Adrenal gland (tissue), 12 donors: ENCODE data around the gene SCRN1. TPM values are rescaled to one million over a fixed set of nuclear protein-coding genes. Genes with fewer than 3 reads are reported as not detected.

Experiments
- DNase-seq, 7 donors: peaks; one replicate each; pipeline ENCODE4 v3.0.0-alpha.2; 2019 to 2020
- H3K27ac ChIP-seq, 5 donors: fragments of 200-600 bp; sonication (generic) in 4 of 5; 1 replicate in 3 of 5; 2 replicates in 2 of 5; pipeline versions ENCODE4 v1.5.1 to v1.8.0; 2016 to 2020; ENCODE audit warnings: mild to moderate bottlenecking in 1 of 5
- H3K27me3 ChIP-seq: fragments of 200-600 bp; 2 replicates; pipeline ENCODE4 v1.8.0; 2021
- H3K36me3 ChIP-seq, 2 donors: fragments of 200-600 bp; replicated peaks in 1 of 2; 1 replicate in 1 of 2; 2 replicates in 1 of 2; pipeline versions ENCODE4 v1.5.1 to v1.8.0; 2018 to 2022
- H3K4me1 ChIP-seq, 2 donors: fragments of 200-600 bp; replicated peaks in 1 of 2; 1 replicate in 1 of 2; 2 replicates in 1 of 2; pipeline versions ENCODE4 v1.5.1 to v1.8.0; 2018 to 2021
- H3K4me3 ChIP-seq, 4 donors: fragments of 200-600 bp; sonication (generic) in 3 of 4; one replicate each; pipeline ENCODE4 v1.5.1; 2016 to 2018
- H3K9me3 ChIP-seq, 3 donors: fragments of 200-600 bp; sonication (generic) in 1 of 3; replicated peaks in 1 of 3; 1 replicate in 2 of 3; 2 replicates in 1 of 3; pipeline versions ENCODE4 v1.5.1 to v1.8.0; 2016 to 2021
- CTCF ChIP-seq, 6 experiments: fragments of 450-650 bp in 4 of 6; fragments of 200-600 bp in 2 of 6; sonication (generic) in 1 of 6; IDR thresholded peaks; 1 replicate in 5 of 6; 2 replicates in 1 of 6; pipeline versions ENCODE4 v1.5.1 to v1.8.0; 2016 to 2021; ENCODE audit warnings: antibody characterized with exemption in 6 of 6, mild to moderate bottlenecking in 2 of 6, moderate library complexity in 1 of 6
- POLR2A ChIP-seq, 2 donors: fragments of 450-650 bp; IDR thresholded peaks; one replicate each; pipeline ENCODE4 v1.6.1; 2017; ENCODE audit warnings: antibody characterized with exemption in 2 of 2, mild to moderate bottlenecking in 2 of 2, moderate library complexity in 1 of 2
- WGBS, 4 donors: extraction: QIAGEN DNeasy Blood & Tissue Kit in 2 of 4; methylation state at CpG; one replicate each; pipeline versions ENCODE4 v1.1.5 to v1.1.7; 2013 to 2017; 5-methylcytosine and 5-hydroxymethylcytosine counted together
- intact Hi-C, 2 donors: fragments of 100-400 bp; cut with DNase I; formaldehyde crosslinking; loops; one replicate each; pipeline versions ENCODE4 v1.14.1 to v1.15.0; 2022 to 2023
- polyA plus RNA-seq, 3 donors: library from polyadenylated mRNA; stranded (reverse); fragments of 200-250 nt in 2 of 3; fragments of 350-450 nt in 1 of 3; fragmentation: Illumina TruSeq in 1 of 3; extraction: RNeasy Lipid Tissue Mini Kit (QIAGEN cat#74804) in 1 of 3; gene quantifications; one replicate each; pipeline ENCODE4 v1.2.3, GENCODE V29; 2013 to 2014
- total RNA-seq, 9 donors: library from RNA; depleted of rRNA in 4 of 9; stranded (reverse); fragments of >200 nt in 4 of 9; fragments of 120-200 nt in 1 of 9; fragmentation: NEBNext Ultra II Directional in 1 of 9; extraction: Animal tissue kit (Norgen Biotek cat#: 25700) in 1 of 9; gene quantifications; one replicate each; pipeline versions ENCODE4 v1.1.0 to v1.2.4, GENCODE V29; 2013 to 2023
- donor health status: healthy with polysubstance abuse.
- donor health status: Bipolar disorder and iron deficiency.
- donor health status: DM: yes; HTN: yes; CAD: no.
- donor health status: DM: no; HTN: no; CAD: no.
- donor health status: DM: no; HTN: no; CAD: no.
- donor health status: DM: yes; HTN: yes; CAD: no.

Gene SCRN1
- total and polyA plus RNA-seq, 12 donors, result 8.2 to 75.9 (median 50.2) TPM

GRCh38 chr7:29980151-29980550 is 9.4 kb downstream of the SCRN1 start:
- no peak overlapping the region for H3K27ac ChIP-seq
- no peak overlapping the region for H3K4me3 ChIP-seq
- TF ChIP-seq CTCF (IDR thresholded peaks at IDR 0.05) (no peak), POLR2A (IDR thresholded peaks at IDR 0.05) (no peak)
- intact Hi-C loops, result no loop called here
- H3K36me3 ChIP-seq, result no peaks in the 10 kb centered on the region
- H3K9me3 ChIP-seq, result no peaks in the 10 kb centered on the region
- no peaks in the 10 kb centered on the region for H3K27me3 ChIP-seq
- H3K4me1 ChIP-seq, result peaks cover 0 to 13% of the 10 kb centered on the region in 2 donors
- DNase-seq, result no peak

GRCh38 chr7:29977886-29978651 is 11.5 kb downstream of the SCRN1 start:
- H3K4me3 ChIP-seq, result no peak overlapping the region
- TF ChIP-seq CTCF (IDR thresholded peaks at IDR 0.05), result no peak
- TF ChIP-seq POLR2A (IDR thresholded peaks at IDR 0.05), result no peak
- H3K27ac ChIP-seq, result no peak overlapping the region
- DNase-seq, result no peak
- WGBS, 4 donors, result 90 to 94% (median 93%) methylated on average over 8 of the region's 8 CpGs
- H3K27me3 ChIP-seq, result no peaks in the 10 kb centered on the region
- no peaks in the 10 kb centered on the region for H3K9me3 ChIP-seq
- intact Hi-C loops, result no loop called here
- H3K4me1 ChIP-seq, result peaks cover 0 to 14% of the 10 kb centered on the region in 2 donors
- no peaks in the 10 kb centered on the region for H3K36me3 ChIP-seq

- no peak for TF ChIP-seq CTCF (IDR thresholded peaks at IDR 0.05)
- no peak for TF ChIP-seq POLR2A (IDR thresholded peaks at IDR 0.05)
- no peaks in the 10 kb centered on the region for H3K9me3 ChIP-seq
- peaks cover 0 to 21% of the 10 kb centered on the region in 2 donors for H3K4me1 ChIP-seq
- no peaks in the 10 kb centered on the region for H3K27me3 ChIP-seq
- H3K27ac ChIP-seq, result peak overlapping the region in 2 of 5 donors; percentile 10 to 21
- H3K36me3 ChIP-seq, result no peaks in the 10 kb centered on the region
- peak in 6 of 7 donors; percentile 27 to 75 (median 44) for DNase-seq
- no peak overlapping the region for H3K4me3 ChIP-seq
- 60 to 82% (median 71%) methylated on average over 6 of the region's 6 CpGs for WGBS, 4 donors
- intact Hi-C loops, result no loop called here
These were observed 12.8 kb downstream of the SCRN1 start for GRCh38 chr7:29976673-29977415.

- no peak for DNase-seq
- Histone ChIP-seq H3K4me3 (no peak overlapping the region), H3K36me3 (no peaks in the 10 kb centered on the region), H3K27me3 (no peaks in the 10 kb centered on the region), H3K4me1 (peaks cover 0 to 24% of the 10 kb centered on the region in 2 donors), H3K27ac (peak overlapping the region in 2 of 5 donors; percentile 10 to 36), H3K9me3 (no peaks in the 10 kb centered on the region)
- intact Hi-C loops, result no loop called here
- 73 to 81% (median 79%) methylated on average over 4 of the region's 4 CpGs for WGBS, 4 donors
- TF ChIP-seq POLR2A (IDR thresholded peaks at IDR 0.05) (no peak), CTCF (IDR thresholded peaks at IDR 0.05) (no peak)
These were observed 13.3 kb downstream of the SCRN1 start for GRCh38 chr7:29976266-29976665.
